HepG2 (cell line): ENCODE results near the gene FTSJ1. TPM values are rescaled to one million over a fixed set of nuclear protein-coding genes. Genes with fewer than 3 reads are reported as not detected.

Experiments
- ATAC-seq: fragments of 200-7000 bp; cut with Tn5 transposase; 3 replicates; pipeline ENCODE4 v1.9.1; 2020; ENCODE audit warnings: mild to moderate bottlenecking, moderate library complexity
- BruUV-seq: library from RNA; stranded (reverse); fragments of 400-500 nt; replicated peaks from 2 replicates; lab custom pipeline; 2021; lab: Mats Ljungman, UMichigan
- CTCF ChIA-PET: fragments of 300-600 bp; formaldehyde crosslinking; extraction: SDS; loops from one replicate; lab custom pipeline; 2021; ENCODE audit warnings: low total read pairs, inconsistent platforms, low intra/inter-chr PET ratio; lab: Yijun Ruan, JAX
- POLR2A ChIA-PET: fragments of 350-600 bp; sonication (Branson Sonifier 250); formaldehyde crosslinking; loops from one replicate; lab custom pipeline; 2020; ENCODE audit warnings: antibody characterized with exemption, inconsistent platforms; lab: Yijun Ruan, JAX
- DNase-seq: peaks from one replicate; pipeline ENCODE4 v3.0.0-alpha.2; 2015; ENCODE audit warnings: low spot score
- FAIRE-seq: peaks from 3 replicates; lab custom pipeline; 2011; peaks lifted over from hg19 to GRCh38; lab: Jason Lieb, UNC
- H2AFZ ChIP-seq: one replicate; pipeline ENCODE4 v1.6.1; 2011; ENCODE audit warnings: low read length, inconsistent platforms
- H3K27ac ChIP-seq: fragments of 300-600 bp; 3 replicates; pipeline ENCODE4 v1.8.0; 2011; ENCODE audit warnings: mixed run types, mild to moderate bottlenecking, mixed read lengths, low read length, inconsistent platforms; ENCODE audit not compliant: insufficient read depth; ENCODE audit errors: extremely low read length
- H3K27me3 ChIP-seq, 2 experiments: fragments of 200-600 bp in 1 of 2; 2 replicates in 1 of 2; 3 replicates in 1 of 2; pipeline versions ENCODE4 v1.6.0 to v1.8.0; 2011; ENCODE audit warnings: low read length in 2 of 2, mild to moderate bottlenecking in 2 of 2, moderate library complexity in 2 of 2, inconsistent platforms in 1 of 2; ENCODE audit not compliant: insufficient read depth in 2 of 2, control insufficient read depth in 1 of 2
- H3K36me3 ChIP-seq, 2 experiments: fragments of 200-600 bp in 1 of 2; replicated peaks in 1 of 2; 2 replicates in 1 of 2; 3 replicates in 1 of 2; pipeline versions ENCODE4 v1.5.1 to v1.8.0; 2011; ENCODE audit warnings: low read length in 2 of 2, inconsistent platforms in 1 of 2; ENCODE audit not compliant: insufficient read depth in 2 of 2, control insufficient read depth in 1 of 2
- H3K4me1 ChIP-seq: 2 replicates; pipeline ENCODE4 v1.5.1; 2012; ENCODE audit warnings: low read length, inconsistent platforms; ENCODE audit not compliant: insufficient read depth
- H3K4me2 ChIP-seq: 2 replicates; pipeline ENCODE4 v1.6.0; 2011; ENCODE audit warnings: low read depth, low read length, inconsistent platforms
- H3K4me3 ChIP-seq, 3 experiments: fragments of 200-600 bp in 1 of 3; sonication (generic), shearing (Covaris generic) in 1 of 3; replicated peaks in 1 of 3; 2 replicates each; pipeline ENCODE4 v1.5.1; 2011 to 2016; ENCODE audit warnings: low read length in 3 of 3, inconsistent platforms in 2 of 3, low read depth in 2 of 3, mild to moderate bottlenecking in 2 of 3, control low read depth in 1 of 3, mixed read lengths in 1 of 3; ENCODE audit not compliant: insufficient read depth in 1 of 3
- H3K79me2 ChIP-seq: one replicate; pipeline ENCODE4 v1.6.1; 2011; ENCODE audit warnings: low read length, inconsistent platforms; ENCODE audit not compliant: insufficient read depth
- H3K9ac ChIP-seq: 2 replicates; pipeline ENCODE4 v1.6.0; 2011; ENCODE audit warnings: mild to moderate bottlenecking, low read depth, low read length, inconsistent platforms; ENCODE audit not compliant: insufficient read depth
- H3K9me3 ChIP-seq: 2 replicates; pipeline ENCODE4 v1.5.1; 2012; ENCODE audit warnings: mild to moderate bottlenecking, low read length
- H4K20me1 ChIP-seq: 2 replicates; pipeline ENCODE4 v1.6.0; 2011; ENCODE audit warnings: inconsistent platforms, mild to moderate bottlenecking, low read length, moderate library complexity; ENCODE audit not compliant: insufficient read depth
- GTF3A ChIP-seq: sonication (generic); formaldehyde crosslinking; conservative IDR thresholded peaks from 2 replicates; pipeline ENCODE4 v1.4.0; 2020; ENCODE audit warnings: mild to moderate bottlenecking, missing genetic modification reagents
- KDM4B ChIP-seq: sonication (generic); formaldehyde crosslinking; IDR thresholded peaks from 2 replicates; pipeline ENCODE4 v1.4.0; 2020; ENCODE audit warnings: missing genetic modification reagents
- MZF1 ChIP-seq: sonication (generic); formaldehyde crosslinking; IDR thresholded peaks from 2 replicates; pipeline ENCODE4 v1.8.1; 2023; ENCODE audit warnings: mild to moderate bottlenecking, missing genetic modification reagents, borderline replicate concordance
- SAFB2 ChIP-seq: sonication (generic); formaldehyde crosslinking; IDR thresholded peaks from 2 replicates; pipeline ENCODE4 v1.5.1; 2020; ENCODE audit warnings: missing genetic modification reagents, low read depth, mild to moderate bottlenecking, borderline replicate concordance
- SPEN ChIP-seq: sonication (generic); formaldehyde crosslinking; IDR thresholded peaks from 2 replicates; pipeline ENCODE4 v1.5.1; 2020; ENCODE audit warnings: low read depth, mild to moderate bottlenecking, missing genetic modification reagents
- ZNF138 ChIP-seq: sonication (generic); formaldehyde crosslinking; IDR thresholded peaks from 2 replicates; pipeline ENCODE4 v1.5.0; 2020; ENCODE audit warnings: mild to moderate bottlenecking, low read depth, missing genetic modification reagents
- ZNF180 ChIP-seq: sonication (generic); formaldehyde crosslinking; IDR thresholded peaks from 2 replicates; pipeline ENCODE4 v1.4.0; 2020; ENCODE audit warnings: low read depth, missing genetic modification reagents, borderline replicate concordance
- ZNF451 ChIP-seq: sonication (generic); formaldehyde crosslinking; IDR thresholded peaks from 2 replicates; pipeline ENCODE4 v1.5.0; 2020; ENCODE audit warnings: mild to moderate bottlenecking, missing genetic modification reagents
- ZNF530 ChIP-seq: sonication (generic); formaldehyde crosslinking; IDR thresholded peaks from 2 replicates; pipeline ENCODE4 v1.5.0; 2020; ENCODE audit warnings: low read depth, mild to moderate bottlenecking, missing genetic modification reagents
- ZNF615 ChIP-seq: sonication (generic); formaldehyde crosslinking; IDR thresholded peaks from 2 replicates; pipeline ENCODE4 v1.5.0; 2020; ENCODE audit warnings: mild to moderate bottlenecking, missing genetic modification reagents, borderline replicate concordance
- WGBS: methylation state at CpG from one replicate; pipeline ENCODE4 v1.1.6; 2017; ENCODE audit warnings: low lambda C conversion rate; 5-methylcytosine and 5-hydroxymethylcytosine counted together
- in situ Hi-C: cut with HindIII; loops from 2 replicates; pipeline ENCODE4 v1.10.0; 2017; ENCODE audit warnings: low pct_unique_long_range_greater_than_20kb; ENCODE audit not compliant: extremely low pct_ligation_motif_present
- intact Hi-C: fragments of 100-400 bp; cut with micrococcal nuclease; formaldehyde crosslinking; loops from one replicate; pipeline ENCODE4 v1.10.0; 2022; ENCODE audit not compliant: unreplicated experiment
- polyA plus RNA-seq, 8 experiments: library from polyadenylated mRNA; depleted of rRNA in 3 of 8; stranded (reverse) in 7 of 8; unstranded in 1 of 8; fragments of >200 nt; fragmentation: Illumina TruSeq in 4 of 8; extraction: Trizol in 4 of 8; gene quantifications; 2 replicates each; pipeline versions ENCODE4 v1.2.1 to v1.2.3, GENCODE V29; 2011 to 2016; ENCODE audit warnings: low read depth in 4 of 8, missing spikeins in 1 of 8, mixed read lengths in 1 of 8; ENCODE audit not compliant: insufficient read depth in 1 of 8
- total RNA-seq, 5 experiments: library from RNA; depleted of rRNA; stranded (reverse); fragments of >200 nt; fragmentation: Illumina TruSeq; extraction: Trizol; gene quantifications; 2 replicates each; pipeline ENCODE4 v1.2.3, GENCODE V29; 2016; ENCODE audit warnings: low read depth in 1 of 5
- TF ChIP-seq, protein P1 (sequence below): sonication (generic); formaldehyde crosslinking; IDR thresholded peaks from 2 replicates; pipeline ENCODE4 v1.4.0; 2020; ENCODE audit warnings: mild to moderate bottlenecking, missing genetic modification reagents
- TF ChIP-seq, protein P2 (sequence below): IDR thresholded peaks from 2 replicates; pipeline ENCODE4 v1.6.1; 2016; ENCODE audit warnings: missing compliant biosample characterization, missing genetic modification reagents, borderline replicate concordance
- TF ChIP-seq, protein P3 (sequence below): IDR thresholded peaks from 2 replicates; pipeline ENCODE4 v1.6.1; 2016; ENCODE audit warnings: missing compliant biosample characterization, missing genetic modification reagents, borderline replicate concordance

The FTSJ1 gene
- total and polyA plus RNA-seq, 2 of the 13 experiments (the other 11 are each of a cell fraction or from before 2014, with no cell fraction given), result 30.3 to 37.9 TPM

DNA sequence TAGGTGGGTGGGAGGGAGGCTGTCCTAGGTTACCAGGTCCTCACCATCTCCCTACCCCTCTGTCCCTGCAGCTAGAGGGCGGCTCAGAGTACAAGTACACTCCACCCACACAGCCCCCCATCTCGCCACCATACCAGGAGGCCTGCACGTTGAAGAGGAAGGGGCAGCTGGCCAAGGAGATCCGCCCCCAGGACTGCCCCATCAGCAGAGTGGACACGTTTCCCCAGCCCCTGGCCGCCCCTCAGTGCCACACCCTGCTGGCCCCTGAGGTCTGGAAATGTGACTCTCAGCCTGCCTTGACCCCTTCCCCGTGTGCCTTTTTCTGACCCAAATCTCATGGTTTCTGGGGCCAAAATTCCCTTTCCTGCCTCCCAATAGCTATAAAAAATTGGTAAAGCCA lies 6.5 kb downstream of the FTSJ1 start:
- POLR2A ChIA-PET, result interaction anchor here (0.6 kb wide), 1 partner anchor 40 kb away, joined by 3 read pairs; no protein-coding TSS in a partner anchor
- DNase-seq, result no peak

More for the DNA sequence above, 6.5 kb downstream of the FTSJ1 start:
- Histone ChIP-seq H2AFZ (no peak overlapping the region), H3K4me1 (0 out of 2 replicates have a peak, but pooled peaks cover 3% of the 10 kb centered on the region), H3K36me3 (peaks cover 8 to 10% of the 10 kb centered on the region in 2 experiments; a peak in 3 of 5 replicates), H3K9me3 (no peaks in the 10 kb centered on the region), H3K27ac (no peak overlapping the region), H3K27me3 (no peaks in the 10 kb centered on the region), H3K9ac (no peak overlapping the region), H3K4me2 (no peak overlapping the region), H3K4me3 (no peak overlapping the region), H4K20me1 (no peaks in the 10 kb centered on the region), H3K79me2 (no peaks in the 10 kb centered on the region)
- intact Hi-C loops (no loop called here), in situ Hi-C loops (no loop called here)
- ATAC-seq (no peak), FAIRE-seq (no peak)
- WGBS, result no CpG with 5 or more reads among the region's 7 CpGs
- TF ChIP-seq SPEN (CRISPR knock-in tag), result no peak
- no peak for TF ChIP-seq ZNF138 (CRISPR knock-in tag)
- TF ChIP-seq, protein P1, sequence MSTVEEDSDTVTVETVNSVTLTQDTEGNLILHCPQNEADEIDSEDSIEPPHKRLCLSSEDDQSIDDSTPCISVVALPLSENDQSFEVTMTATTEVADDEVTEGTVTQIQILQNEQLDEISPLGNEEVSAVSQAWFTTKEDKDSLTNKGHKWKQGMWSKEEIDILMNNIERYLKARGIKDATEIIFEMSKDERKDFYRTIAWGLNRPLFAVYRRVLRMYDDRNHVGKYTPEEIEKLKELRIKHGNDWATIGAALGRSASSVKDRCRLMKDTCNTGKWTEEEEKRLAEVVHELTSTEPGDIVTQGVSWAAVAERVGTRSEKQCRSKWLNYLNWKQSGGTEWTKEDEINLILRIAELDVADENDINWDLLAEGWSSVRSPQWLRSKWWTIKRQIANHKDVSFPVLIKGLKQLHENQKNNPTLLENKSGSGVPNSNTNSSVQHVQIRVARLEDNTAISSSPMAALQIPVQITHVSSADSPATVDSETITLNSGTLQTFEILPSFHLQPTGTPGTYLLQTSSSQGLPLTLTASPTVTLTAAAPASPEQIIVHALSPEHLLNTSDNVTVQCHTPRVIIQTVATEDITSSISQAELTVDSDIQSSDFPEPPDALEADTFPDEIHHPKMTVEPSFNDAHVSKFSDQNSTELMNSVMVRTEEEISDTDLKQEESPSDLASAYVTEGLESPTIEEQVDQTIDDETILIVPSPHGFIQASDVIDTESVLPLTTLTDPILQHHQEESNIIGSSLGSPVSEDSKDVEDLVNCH (CRISPR knock-in tag), result no peak
- no peak for TF ChIP-seq MZF1 (CRISPR knock-in tag)
- TF ChIP-seq ZNF180 (CRISPR knock-in tag), result no peak
- TF ChIP-seq, protein P2, sequence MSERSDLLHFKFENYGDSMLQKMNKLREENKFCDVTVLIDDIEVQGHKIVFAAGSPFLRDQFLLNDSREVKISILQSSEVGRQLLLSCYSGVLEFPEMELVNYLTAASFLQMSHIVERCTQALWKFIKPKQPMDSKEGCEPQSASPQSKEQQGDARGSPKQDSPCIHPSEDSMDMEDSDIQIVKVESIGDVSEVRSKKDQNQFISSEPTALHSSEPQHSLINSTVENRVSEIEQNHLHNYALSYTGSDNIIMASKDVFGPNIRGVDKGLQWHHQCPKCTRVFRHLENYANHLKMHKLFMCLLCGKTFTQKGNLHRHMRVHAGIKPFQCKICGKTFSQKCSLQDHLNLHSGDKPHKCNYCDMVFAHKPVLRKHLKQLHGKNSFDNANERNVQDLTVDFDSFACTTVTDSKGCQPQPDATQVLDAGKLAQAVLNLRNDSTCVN, result no peak
- TF ChIP-seq ZNF615 (CRISPR knock-in tag), result no peak
- TF ChIP-seq, protein P3, sequence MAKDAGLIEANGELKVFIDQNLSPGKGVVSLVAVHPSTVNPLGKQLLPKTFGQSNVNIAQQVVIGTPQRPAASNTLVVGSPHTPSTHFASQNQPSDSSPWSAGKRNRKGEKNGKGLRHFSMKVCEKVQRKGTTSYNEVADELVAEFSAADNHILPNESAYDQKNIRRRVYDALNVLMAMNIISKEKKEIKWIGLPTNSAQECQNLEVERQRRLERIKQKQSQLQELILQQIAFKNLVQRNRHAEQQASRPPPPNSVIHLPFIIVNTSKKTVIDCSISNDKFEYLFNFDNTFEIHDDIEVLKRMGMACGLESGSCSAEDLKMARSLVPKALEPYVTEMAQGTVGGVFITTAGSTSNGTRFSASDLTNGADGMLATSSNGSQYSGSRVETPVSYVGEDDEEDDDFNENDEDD, result no peak
- TF ChIP-seq ZNF530 (CRISPR knock-in tag), result no peak
- TF ChIP-seq ZNF451 (CRISPR knock-in tag), result no peak
- TF ChIP-seq GTF3A (CRISPR knock-in tag), result no peak
- TF ChIP-seq KDM4B, result no peak
- TF ChIP-seq SAFB2 (CRISPR knock-in tag), result no peak
- CTCF ChIA-PET, result no interaction called here
- no TSS peak for BruUV-seq
